MM.1S (cell line): Measurements from ENCODE around the gene GALNT9.

Experiments
- EZH2 ChIP-seq: fragments of 300-600 bp; sonication (generic); optimal IDR thresholded peaks from 2 replicates; pipeline ENCODE3; 2017; ENCODE audit warnings: low read depth, mild to moderate bottlenecking, antibody characterized with exemption, low read length, mixed read lengths
- EZH2phosphoT487 ChIP-seq: fragments of 300-600 bp; sonication (generic); IDR thresholded peaks from 2 replicates; pipeline ENCODE4 v1.6.1; 2018; ENCODE audit warnings: antibody characterized with exemption, low read length
- TF ChIP-seq, protein P1 (sequence below): fragments of 300-600 bp; sonication (generic); IDR thresholded peaks from 2 replicates; pipeline ENCODE4 v1.5.1; 2016; ENCODE audit warnings: antibody characterized with exemption, low read length, mixed read lengths

- TF ChIP-seq, protein P1, sequence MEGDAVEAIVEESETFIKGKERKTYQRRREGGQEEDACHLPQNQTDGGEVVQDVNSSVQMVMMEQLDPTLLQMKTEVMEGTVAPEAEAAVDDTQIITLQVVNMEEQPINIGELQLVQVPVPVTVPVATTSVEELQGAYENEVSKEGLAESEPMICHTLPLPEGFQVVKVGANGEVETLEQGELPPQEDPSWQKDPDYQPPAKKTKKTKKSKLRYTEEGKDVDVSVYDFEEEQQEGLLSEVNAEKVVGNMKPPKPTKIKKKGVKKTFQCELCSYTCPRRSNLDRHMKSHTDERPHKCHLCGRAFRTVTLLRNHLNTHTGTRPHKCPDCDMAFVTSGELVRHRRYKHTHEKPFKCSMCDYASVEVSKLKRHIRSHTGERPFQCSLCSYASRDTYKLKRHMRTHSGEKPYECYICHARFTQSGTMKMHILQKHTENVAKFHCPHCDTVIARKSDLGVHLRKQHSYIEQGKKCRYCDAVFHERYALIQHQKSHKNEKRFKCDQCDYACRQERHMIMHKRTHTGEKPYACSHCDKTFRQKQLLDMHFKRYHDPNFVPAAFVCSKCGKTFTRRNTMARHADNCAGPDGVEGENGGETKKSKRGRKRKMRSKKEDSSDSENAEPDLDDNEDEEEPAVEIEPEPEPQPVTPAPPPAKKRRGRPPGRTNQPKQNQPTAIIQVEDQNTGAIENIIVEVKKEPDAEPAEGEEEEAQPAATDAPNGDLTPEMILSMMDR: no peak
- TF ChIP-seq EZH2 (no peak), EZH2phosphoT487 (no peak)
Measured at GRCh38 chr12:132185705-132186104, 143.7 kb downstream of the GALNT9 start.
